Fibroblast of lung (primary cell): ENCODE measurements around the gene GADL1. TPM values are rescaled to one million over a fixed set of nuclear protein-coding genes. Genes with fewer than 3 reads are reported as not detected.

Experiments used
- DNase-seq, 2 donors: peaks; one replicate each; pipeline versions ENCODE4 v3.0.0 to v3.0.0-alpha.2; 2010; ENCODE audit warnings: low read depth in 2 of 2
- H2AFZ ChIP-seq: 2 replicates; pipeline ENCODE4 v1.5.1; 2012; ENCODE audit warnings: low read length, control low read depth, inconsistent platforms
- H3K27ac ChIP-seq: 2 replicates; pipeline ENCODE4 v1.5.1; 2011; ENCODE audit warnings: low read length, control low read depth; ENCODE audit not compliant: insufficient read depth
- H3K27me3 ChIP-seq: 2 replicates; pipeline ENCODE4 v1.5.1; 2011; ENCODE audit warnings: mild to moderate bottlenecking, low read length; ENCODE audit not compliant: control insufficient read depth, insufficient read depth
- H3K36me3 ChIP-seq: 2 replicates; pipeline ENCODE4 v1.5.1; 2011; ENCODE audit warnings: low read length; ENCODE audit not compliant: control insufficient read depth, insufficient read depth
- H3K4me1 ChIP-seq: 2 replicates; pipeline ENCODE4 v1.5.1; 2011; ENCODE audit warnings: low read length; ENCODE audit not compliant: control insufficient read depth, insufficient read depth; ENCODE audit errors: extremely low read depth
- H3K4me2 ChIP-seq: 2 replicates; pipeline ENCODE4 v1.5.1; 2011; ENCODE audit warnings: low read length, control low read depth; ENCODE audit not compliant: insufficient read depth; ENCODE audit errors: extremely low read depth
- H3K4me3 ChIP-seq, 4 experiments: fragments of 200-600 bp in 1 of 4; sonication (generic) in 1 of 4; replicated peaks in 1 of 4; 2 replicates each; pipeline ENCODE4 v1.5.1; 2011 to 2016; ENCODE audit warnings: low read length in 4 of 4, low read depth in 3 of 4, mild to moderate bottlenecking in 3 of 4, control low read depth in 2 of 4, inconsistent platforms in 1 of 4, mixed read lengths in 1 of 4; ENCODE audit not compliant: insufficient read depth in 1 of 4; ENCODE audit errors: control extremely low read depth in 1 of 4
- H3K79me2 ChIP-seq: 2 replicates; pipeline ENCODE4 v1.5.1; 2012; ENCODE audit warnings: mild to moderate bottlenecking, low read length, inconsistent platforms; ENCODE audit not compliant: control insufficient read depth, insufficient read depth
- H3K9ac ChIP-seq: 2 replicates; pipeline ENCODE4 v1.5.1; 2011; ENCODE audit warnings: mild to moderate bottlenecking, low read length, control low read depth; ENCODE audit not compliant: insufficient read depth
- H3K9me3 ChIP-seq: 2 replicates; pipeline ENCODE4 v1.5.1; 2012; ENCODE audit warnings: low read depth, low read length; ENCODE audit not compliant: control insufficient read depth, insufficient read depth
- H4K20me1 ChIP-seq: 2 replicates; pipeline ENCODE4 v1.5.1; 2011; ENCODE audit warnings: low read length; ENCODE audit not compliant: control insufficient read depth, insufficient read depth; ENCODE audit errors: extremely low read depth
- EZH2 ChIP-seq: IDR thresholded peaks from 2 replicates; pipeline ENCODE4 v1.5.1; 2012; ENCODE audit warnings: low read length, control low read depth, mild to moderate bottlenecking; ENCODE audit errors: missing control alignments
- polyA plus RNA-seq, 2 donors: library from polyadenylated mRNA; depleted of rRNA in 1 of 2; stranded (reverse) in 1 of 2; unstranded in 1 of 2; fragments of >200 nt; gene quantifications; 2 replicates each; pipeline ENCODE4 v1.2.1, GENCODE V29; 2011 to 2012; ENCODE audit warnings: missing spikeins in 1 of 2
- total RNA-seq: library from RNA; depleted of rRNA; stranded (reverse); fragments of >200 nt; gene quantifications from 2 replicates; pipeline ENCODE4 v1.2.1, GENCODE V29; 2014
- TF ChIP-seq, protein P1 (sequence below), 2 donors: IDR thresholded peaks in 1 of 2; conservative IDR thresholded peaks in 1 of 2; 1 replicate in 1 of 2; 2 replicates in 1 of 2; pipeline ENCODE4 v1.5.1; 2011 to 2012; ENCODE audit warnings: low read length in 2 of 2, control low read depth in 1 of 2, inconsistent platforms in 1 of 2, low read depth in 1 of 2, mild to moderate bottlenecking in 1 of 2

The GADL1 gene
- total and polyA plus RNA-seq, 2 donors (not counting 1 experiment from before 2014, with no cell fraction given) = 0.18 to 3.6 TPM

DNA sequence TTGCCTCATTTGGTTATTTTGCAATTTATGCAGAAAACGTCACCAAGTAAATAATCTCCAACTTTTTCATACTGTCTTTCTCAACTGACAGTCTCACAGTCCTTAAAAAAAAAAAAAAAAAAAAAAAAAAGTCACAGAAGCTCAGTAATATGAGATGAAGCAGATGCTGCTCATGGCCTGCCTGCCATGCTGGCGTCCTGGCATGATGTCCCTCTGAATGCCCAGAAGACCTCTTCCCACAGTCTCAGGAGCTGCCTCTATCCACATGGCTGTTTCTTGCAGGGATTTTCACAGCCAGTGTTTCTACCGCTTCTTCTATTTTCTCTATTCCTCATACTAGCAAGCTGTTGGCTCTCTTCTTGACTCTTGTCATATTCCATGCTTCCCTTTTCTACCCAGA lies 200.3 kb downstream of the GADL1 start:
- H3K79me2 ChIP-seq = no peaks in the 10 kb centered on the region
- no peak overlapping the region for H3K4me3 ChIP-seq
- H3K27ac ChIP-seq = no peak overlapping the region
- H3K9ac ChIP-seq = no peak overlapping the region
- no peak overlapping the region for H2AFZ ChIP-seq
- DNase-seq = no peak
- peaks cover 10% of the 10 kb centered on the region for H3K36me3 ChIP-seq
- TF ChIP-seq, protein P1, sequence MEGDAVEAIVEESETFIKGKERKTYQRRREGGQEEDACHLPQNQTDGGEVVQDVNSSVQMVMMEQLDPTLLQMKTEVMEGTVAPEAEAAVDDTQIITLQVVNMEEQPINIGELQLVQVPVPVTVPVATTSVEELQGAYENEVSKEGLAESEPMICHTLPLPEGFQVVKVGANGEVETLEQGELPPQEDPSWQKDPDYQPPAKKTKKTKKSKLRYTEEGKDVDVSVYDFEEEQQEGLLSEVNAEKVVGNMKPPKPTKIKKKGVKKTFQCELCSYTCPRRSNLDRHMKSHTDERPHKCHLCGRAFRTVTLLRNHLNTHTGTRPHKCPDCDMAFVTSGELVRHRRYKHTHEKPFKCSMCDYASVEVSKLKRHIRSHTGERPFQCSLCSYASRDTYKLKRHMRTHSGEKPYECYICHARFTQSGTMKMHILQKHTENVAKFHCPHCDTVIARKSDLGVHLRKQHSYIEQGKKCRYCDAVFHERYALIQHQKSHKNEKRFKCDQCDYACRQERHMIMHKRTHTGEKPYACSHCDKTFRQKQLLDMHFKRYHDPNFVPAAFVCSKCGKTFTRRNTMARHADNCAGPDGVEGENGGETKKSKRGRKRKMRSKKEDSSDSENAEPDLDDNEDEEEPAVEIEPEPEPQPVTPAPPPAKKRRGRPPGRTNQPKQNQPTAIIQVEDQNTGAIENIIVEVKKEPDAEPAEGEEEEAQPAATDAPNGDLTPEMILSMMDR (conservative IDR thresholded peaks at IDR 0.05 in 1 of 2, IDR thresholded peaks at IDR 0.05 in 1 of 2; ENCODE audit: low read depth in 1 of 2, low read length in 2 of 2) = no peak
- TF ChIP-seq EZH2 = no peak
- no peak overlapping the region for H3K4me2 ChIP-seq
- H3K27me3 ChIP-seq = no peaks in the 10 kb centered on the region
- H3K4me1 ChIP-seq = peaks cover 4% of the 10 kb centered on the region
- H4K20me1 ChIP-seq = no peaks in the 10 kb centered on the region
- no peaks in the 10 kb centered on the region for H3K9me3 ChIP-seq

DNA sequence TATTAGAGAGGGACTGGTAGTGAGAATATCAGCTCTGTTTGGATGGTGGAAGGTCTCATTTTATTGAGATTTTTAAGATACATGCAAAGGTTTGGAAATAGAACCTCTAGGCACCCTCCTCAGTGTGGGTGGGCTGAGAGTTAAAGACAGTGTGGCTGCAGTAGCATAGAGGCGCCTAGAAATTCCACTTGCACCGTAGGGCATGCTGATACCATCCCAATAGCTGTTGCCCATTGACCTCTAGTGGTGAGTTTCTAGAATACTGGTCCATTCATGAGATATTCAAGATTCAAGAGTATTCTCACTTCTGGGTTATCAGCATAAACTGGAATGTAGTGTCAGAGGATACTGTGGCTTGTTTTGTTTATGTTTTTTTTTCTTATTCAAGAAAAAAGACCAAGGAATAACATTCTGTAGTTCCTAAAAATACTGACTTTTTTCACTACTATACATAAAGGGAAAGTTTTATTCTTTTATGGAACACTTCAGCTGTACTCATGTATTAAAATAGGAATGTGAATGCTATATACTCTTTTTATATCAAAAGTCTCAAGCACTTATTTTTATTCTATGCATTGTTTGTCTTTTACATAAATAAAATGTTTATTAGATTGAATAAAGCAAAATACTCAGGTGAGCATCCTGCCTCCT lies 200.9 kb downstream of the GADL1 start:
- H3K9ac ChIP-seq = no peak overlapping the region
- H3K36me3 ChIP-seq = peaks cover 10% of the 10 kb centered on the region
- no peaks in the 10 kb centered on the region for H4K20me1 ChIP-seq
- no peaks in the 10 kb centered on the region for H3K9me3 ChIP-seq
- H3K79me2 ChIP-seq = no peaks in the 10 kb centered on the region
- H3K4me3 ChIP-seq = no peak overlapping the region
- H3K27me3 ChIP-seq = no peaks in the 10 kb centered on the region
- no peak overlapping the region for H3K4me2 ChIP-seq
- peak; percentile 65 to 83 for DNase-seq
- H3K27ac ChIP-seq = no peak overlapping the region
- TF ChIP-seq EZH2 = no peak
- TF ChIP-seq, protein P1 (conservative IDR thresholded peaks at IDR 0.05 in 1 of 2, IDR thresholded peaks at IDR 0.05 in 1 of 2; ENCODE audit: low read depth in 1 of 2, low read length in 2 of 2) = peak; percentile 82 to 85
- no peak overlapping the region for H2AFZ ChIP-seq
- H3K4me1 ChIP-seq = peaks cover 10% of the 10 kb centered on the region

GRCh38 chr3:30692498-30693130 lies 201.8 kb downstream of the GADL1 start:
- Histone ChIP-seq H3K27ac (no peak overlapping the region), H3K79me2 (no peaks in the 10 kb centered on the region)

More at GRCh38 chr3:30692498-30693130, 201.8 kb downstream of the GADL1 start:
- Histone ChIP-seq H3K36me3 (peaks cover 10% of the 10 kb centered on the region), H3K4me3 (no peak overlapping the region), H3K27me3 (no peaks in the 10 kb centered on the region), H4K20me1 (no peaks in the 10 kb centered on the region), H3K9ac (no peak overlapping the region), H3K9me3 (no peaks in the 10 kb centered on the region), H2AFZ (no peak overlapping the region), H3K4me1 (peaks cover 13% of the 10 kb centered on the region), H3K4me2 (no peak overlapping the region)
- no peak for DNase-seq
- TF ChIP-seq, protein P1 (conservative IDR thresholded peaks at IDR 0.05 in 1 of 2, IDR thresholded peaks at IDR 0.05 in 1 of 2; ENCODE audit: low read depth in 1 of 2, low read length in 2 of 2) = no peak
- TF ChIP-seq EZH2 = no peak
